Activated CD8-positive, alpha-beta T cell treated with anti-CD3 and anti-CD28 coated beads for 36 hours (primary cell): ENCODE results near the gene C1orf174. TPM values are rescaled to one million over a fixed set of nuclear protein-coding genes. Genes with fewer than 3 reads are reported as not detected.
A peak's percentile ranks its signal among the peaks of the same experiment; 100 is the strongest.

ENCODE experiments used
- ATAC-seq: fragments of 200-7000 bp; cut with Tn5 transposase; one replicate; pipeline ENCODE4 v1.10.0; 2021; ENCODE audit warnings: mild to moderate bottlenecking, moderate library complexity
- CTCF ChIA-PET: fragments of 350-600 bp; sonication (Branson Sonifier 250); formaldehyde crosslinking; loops from one replicate; lab custom pipeline; 2021; ENCODE audit warnings: antibody characterized with exemption; lab: Charles Lee
- POLR2A ChIA-PET: fragments of 350-600 bp; sonication (Branson Sonifier 250); formaldehyde crosslinking; loops from one replicate; lab custom pipeline; 2021; ENCODE audit warnings: antibody characterized with exemption; lab: Charles Lee
- DNase-seq: peaks from one replicate; pipeline ENCODE4 v3.0.0-alpha.2; 2020
- H3K27ac Mint-ChIP-seq: one replicate; pipeline ENCODE4 v1.8.0; 2021; ENCODE audit warnings: mild to moderate bottlenecking, mixed read lengths
- H3K27me3 Mint-ChIP-seq: one replicate; pipeline ENCODE4 v1.8.0; 2021; ENCODE audit warnings: mixed read lengths
- H3K36me3 Mint-ChIP-seq: one replicate; pipeline ENCODE4 v1.8.0; 2021; ENCODE audit warnings: low read depth, mixed read lengths
- H3K4me1 Mint-ChIP-seq: one replicate; pipeline ENCODE4 v1.8.0; 2021; ENCODE audit warnings: low read depth, mixed read lengths
- H3K4me3 Mint-ChIP-seq: one replicate; pipeline ENCODE4 v1.8.0; 2021; ENCODE audit warnings: mild to moderate bottlenecking, moderate library complexity, mixed read lengths
- H3K9me3 Mint-ChIP-seq: one replicate; pipeline ENCODE4 v1.8.0; 2021; ENCODE audit warnings: mixed read lengths
- intact Hi-C: fragments of 100-400 bp; cut with micrococcal nuclease; formaldehyde crosslinking; loops from one replicate; pipeline ENCODE4 v1.10.0; 2022
- total RNA-seq, 2 experiments: library from RNA; stranded (reverse); gene quantifications; one replicate each; pipeline ENCODE4 v1.2.3, GENCODE V29; 2021
- TF ChIP-seq, protein P1 (sequence below): fragments of 200-600 bp; IDR thresholded peaks from one replicate; pipeline ENCODE4 v1.8.0; 2022; ENCODE audit warnings: antibody characterized with exemption, mild to moderate bottlenecking

The C1orf174 gene
- total RNA-seq, 2 experiments from 2014 or later: 43.7 to 44.0 TPM

- ATAC-seq (peak; percentile 80), DNase-seq (peak; percentile 25)
- Mint-ChIP-seq H3K36me3 (peaks cover 46% of the 10 kb centered on the region), H3K27ac (peak overlapping the region; percentile 61), H3K27me3 (no peaks in the 10 kb centered on the region), H3K9me3 (no peaks in the 10 kb centered on the region), H3K4me3 (no peak overlapping the region), H3K4me1 (peaks cover 31% of the 10 kb centered on the region)
- intact Hi-C loops: no loop called here
- POLR2A ChIA-PET: interaction anchor here (1.2 to 1.4 kb wide), 3 partner anchors 9 to 33 kb away, joined by 3 to 7 read pairs (median 3); partner anchors contain the start of genes C1orf174, CEP104 and DFFB
- CTCF ChIA-PET: interaction anchor here (1.0 to 1.1 kb wide), 3 partner anchors 10 to 33 kb away, joined by 3 to 8 read pairs (median 3); partner anchors contain the start of gene DFFB
- TF ChIP-seq, protein P1, sequence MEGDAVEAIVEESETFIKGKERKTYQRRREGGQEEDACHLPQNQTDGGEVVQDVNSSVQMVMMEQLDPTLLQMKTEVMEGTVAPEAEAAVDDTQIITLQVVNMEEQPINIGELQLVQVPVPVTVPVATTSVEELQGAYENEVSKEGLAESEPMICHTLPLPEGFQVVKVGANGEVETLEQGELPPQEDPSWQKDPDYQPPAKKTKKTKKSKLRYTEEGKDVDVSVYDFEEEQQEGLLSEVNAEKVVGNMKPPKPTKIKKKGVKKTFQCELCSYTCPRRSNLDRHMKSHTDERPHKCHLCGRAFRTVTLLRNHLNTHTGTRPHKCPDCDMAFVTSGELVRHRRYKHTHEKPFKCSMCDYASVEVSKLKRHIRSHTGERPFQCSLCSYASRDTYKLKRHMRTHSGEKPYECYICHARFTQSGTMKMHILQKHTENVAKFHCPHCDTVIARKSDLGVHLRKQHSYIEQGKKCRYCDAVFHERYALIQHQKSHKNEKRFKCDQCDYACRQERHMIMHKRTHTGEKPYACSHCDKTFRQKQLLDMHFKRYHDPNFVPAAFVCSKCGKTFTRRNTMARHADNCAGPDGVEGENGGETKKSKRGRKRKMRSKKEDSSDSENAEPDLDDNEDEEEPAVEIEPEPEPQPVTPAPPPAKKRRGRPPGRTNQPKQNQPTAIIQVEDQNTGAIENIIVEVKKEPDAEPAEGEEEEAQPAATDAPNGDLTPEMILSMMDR: no peak
Observed at GRCh38 chr1:3890389-3891328, 9.4 kb downstream of the C1orf174 start.

GRCh38 chr1:3889936-3890335 lies 10.1 kb downstream of the C1orf174 start:
- peaks cover 45% of the 10 kb centered on the region for H3K36me3 Mint-ChIP-seq
- peak overlapping the region; percentile 61 for H3K27ac Mint-ChIP-seq
- TF ChIP-seq, protein P1: no peak
- H3K4me3 Mint-ChIP-seq: no peak overlapping the region
- H3K9me3 Mint-ChIP-seq: no peaks in the 10 kb centered on the region
- CTCF ChIA-PET: no interaction called here
- DNase-seq: peak; percentile 15
- no peaks in the 10 kb centered on the region for H3K27me3 Mint-ChIP-seq
- ATAC-seq: peak; percentile 51
- intact Hi-C loops: no loop called here
- H3K4me1 Mint-ChIP-seq: peaks cover 30% of the 10 kb centered on the region
- POLR2A ChIA-PET: interaction anchor here (1.2 to 1.4 kb wide), 2 partner anchors 10 to 32 kb away, joined by 3 to 7 read pairs; partner anchors contain the start of genes C1orf174, CEP104 and DFFB

DNA sequence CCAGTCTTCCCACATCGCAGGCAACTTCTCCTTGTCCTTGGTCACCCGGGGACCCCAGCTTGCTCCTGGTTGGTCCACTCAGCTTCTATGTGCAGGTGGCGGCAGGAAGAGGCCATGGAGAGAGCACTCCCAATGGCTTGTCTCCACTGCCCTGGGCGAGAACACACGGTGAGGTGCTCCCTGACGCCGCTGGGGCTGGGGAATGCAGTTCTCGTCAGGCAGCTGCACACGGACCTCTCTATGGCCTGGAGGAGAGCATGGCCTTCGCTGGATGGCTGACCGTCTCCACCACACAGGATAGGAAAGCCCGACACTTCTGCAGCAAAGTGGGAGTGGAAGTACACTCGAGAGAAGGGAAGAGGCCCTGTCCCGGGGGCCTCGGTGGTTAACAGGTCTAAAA lies 11.8 kb downstream of the C1orf174 start:
- POLR2A ChIA-PET: no interaction called here
- CTCF ChIA-PET: interaction anchor here (2.0 kb wide), 1 partner anchor 11 kb away, joined by 4 read pairs; no protein-coding TSS in a partner anchor
- H3K27me3 Mint-ChIP-seq: no peaks in the 10 kb centered on the region
- no peak overlapping the region for H3K27ac Mint-ChIP-seq
- no peaks in the 10 kb centered on the region for H3K9me3 Mint-ChIP-seq
- DNase-seq (no peak), ATAC-seq (no peak)
- TF ChIP-seq, protein P1: no peak
- H3K4me1 Mint-ChIP-seq: peaks cover 28% of the 10 kb centered on the region
- intact Hi-C loops: no loop called here
- H3K4me3 Mint-ChIP-seq: no peak overlapping the region
- peaks cover 49% of the 10 kb centered on the region for H3K36me3 Mint-ChIP-seq

DNA sequence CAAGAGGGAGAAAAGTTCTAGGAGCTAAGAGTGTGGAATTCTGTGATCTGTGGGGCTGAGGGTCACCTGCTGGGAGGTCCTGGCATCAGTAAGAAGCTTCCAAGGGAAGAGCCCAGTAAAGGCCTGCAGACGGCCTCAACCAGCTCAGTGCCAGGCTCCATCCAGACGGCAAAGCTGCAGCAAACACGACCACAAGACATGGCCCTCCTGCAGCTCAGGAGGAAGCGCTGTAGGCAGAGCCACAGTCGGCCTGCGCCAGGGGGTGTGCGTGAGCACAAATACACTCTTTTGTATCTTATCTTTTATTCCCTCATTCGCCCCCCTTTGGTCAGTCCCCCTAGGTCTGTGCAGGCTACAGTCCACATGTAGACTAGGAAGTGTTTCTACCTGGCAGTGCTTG lies 13.4 kb downstream of the C1orf174 start:
- POLR2A ChIA-PET: interaction anchor here (0.5 to 0.8 kb wide), 2 partner anchors 13 to 87 kb away, joined by 3 to 4 read pairs; partner anchors contain the start of gene C1orf174
- ATAC-seq: no peak
- intact Hi-C loops: no loop called here
- H3K36me3 Mint-ChIP-seq: peaks cover 41% of the 10 kb centered on the region
- CTCF ChIA-PET: no interaction called here
- H3K27me3 Mint-ChIP-seq: no peaks in the 10 kb centered on the region
- no peaks in the 10 kb centered on the region for H3K9me3 Mint-ChIP-seq
- TF ChIP-seq, protein P1: no peak
- H3K27ac Mint-ChIP-seq: no peak overlapping the region
- H3K4me1 Mint-ChIP-seq: peaks cover 24% of the 10 kb centered on the region
- H3K4me3 Mint-ChIP-seq: no peak overlapping the region
- DNase-seq: no peak
